ENCODE data around the gene SOCS3.

SOCS3 gene

DNA sequence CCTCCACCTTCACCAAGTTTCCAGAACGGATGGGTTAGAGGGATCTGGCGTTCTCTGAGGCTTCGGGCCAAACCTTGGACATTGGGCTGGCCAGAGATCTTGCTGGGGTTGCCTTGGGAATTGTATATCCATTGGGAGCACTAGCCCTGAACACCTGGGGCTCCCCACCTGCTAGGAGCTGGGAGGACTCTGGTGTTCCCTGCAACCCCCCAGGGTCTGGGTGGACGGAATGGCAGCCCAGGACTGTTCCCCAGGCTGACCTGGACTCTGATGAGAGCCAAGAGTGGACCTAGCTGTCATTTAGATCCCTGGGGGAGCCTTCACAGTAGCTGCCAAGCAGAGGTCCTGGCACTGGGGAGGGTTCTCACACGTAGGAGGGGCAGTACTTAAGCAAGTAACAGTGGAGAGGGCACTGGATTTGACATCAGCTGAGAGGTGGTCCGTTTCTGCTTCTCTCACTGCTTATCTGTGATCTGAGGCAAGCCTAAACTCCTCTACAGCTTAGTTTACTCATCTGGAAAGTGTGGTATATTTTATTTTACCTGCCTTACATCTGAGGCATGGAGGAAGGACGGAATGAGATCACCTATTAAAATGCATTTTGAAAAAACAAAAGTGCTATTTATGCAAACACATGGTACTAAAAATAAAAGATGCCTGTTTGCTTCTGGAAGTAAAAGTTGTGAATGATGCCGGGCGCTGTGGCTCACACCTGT lies 11.7 kb downstream of the SOCS3 start:
- DNase-seq (ENCODE audit: low read depth), result no peak
- TF ChIP-seq, protein P1, sequence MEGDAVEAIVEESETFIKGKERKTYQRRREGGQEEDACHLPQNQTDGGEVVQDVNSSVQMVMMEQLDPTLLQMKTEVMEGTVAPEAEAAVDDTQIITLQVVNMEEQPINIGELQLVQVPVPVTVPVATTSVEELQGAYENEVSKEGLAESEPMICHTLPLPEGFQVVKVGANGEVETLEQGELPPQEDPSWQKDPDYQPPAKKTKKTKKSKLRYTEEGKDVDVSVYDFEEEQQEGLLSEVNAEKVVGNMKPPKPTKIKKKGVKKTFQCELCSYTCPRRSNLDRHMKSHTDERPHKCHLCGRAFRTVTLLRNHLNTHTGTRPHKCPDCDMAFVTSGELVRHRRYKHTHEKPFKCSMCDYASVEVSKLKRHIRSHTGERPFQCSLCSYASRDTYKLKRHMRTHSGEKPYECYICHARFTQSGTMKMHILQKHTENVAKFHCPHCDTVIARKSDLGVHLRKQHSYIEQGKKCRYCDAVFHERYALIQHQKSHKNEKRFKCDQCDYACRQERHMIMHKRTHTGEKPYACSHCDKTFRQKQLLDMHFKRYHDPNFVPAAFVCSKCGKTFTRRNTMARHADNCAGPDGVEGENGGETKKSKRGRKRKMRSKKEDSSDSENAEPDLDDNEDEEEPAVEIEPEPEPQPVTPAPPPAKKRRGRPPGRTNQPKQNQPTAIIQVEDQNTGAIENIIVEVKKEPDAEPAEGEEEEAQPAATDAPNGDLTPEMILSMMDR (IDR thresholded peaks at IDR 0.05; ENCODE audit: low read depth, low read length), result no peak
- TF ChIP-seq MYC (IDR thresholded peaks at IDR 0.05; ENCODE audit: low read depth, low read length), result no peak
- TF ChIP-seq MAX (IDR thresholded peaks at IDR 0.05; ENCODE audit: low read depth, low read length), result no peak
- no peak for TF ChIP-seq POLR2A (IDR thresholded peaks at IDR 0.05; ENCODE audit: extremely low read depth, insufficient read length)
- no peak overlapping the region for H3K4me3 ChIP-seq (ENCODE audit: low read depth, low read length)

GRCh38 chr17:78347453-78347852 lies 12.4 kb downstream of the SOCS3 start:
- no peak for DNase-seq (ENCODE audit: low read depth)
- no peak for TF ChIP-seq POLR2A (IDR thresholded peaks at IDR 0.05; ENCODE audit: extremely low read depth, insufficient read length)
- TF ChIP-seq MAX (IDR thresholded peaks at IDR 0.05; ENCODE audit: low read depth, low read length), result no peak
- TF ChIP-seq MYC (IDR thresholded peaks at IDR 0.05; ENCODE audit: low read depth, low read length), result no peak
- TF ChIP-seq, protein P1 (IDR thresholded peaks at IDR 0.05; ENCODE audit: low read depth, low read length), result no peak
- no peak overlapping the region for H3K4me3 ChIP-seq (ENCODE audit: low read depth, low read length)

- TF ChIP-seq, protein P1 (IDR thresholded peaks at IDR 0.05; ENCODE audit: low read depth, low read length), result no peak
- TF ChIP-seq MAX (IDR thresholded peaks at IDR 0.05; ENCODE audit: low read depth, low read length) (no peak), POLR2A (IDR thresholded peaks at IDR 0.05; ENCODE audit: extremely low read depth, insufficient read length) (no peak), MYC (IDR thresholded peaks at IDR 0.05; ENCODE audit: low read depth, low read length) (no peak)
- no peak for DNase-seq (ENCODE audit: low read depth)
- no peak overlapping the region for H3K4me3 ChIP-seq (ENCODE audit: low read depth, low read length)
These were observed 13.1 kb downstream of the SOCS3 start for GRCh38 chr17:78346605-78347250.

- TF ChIP-seq POLR2A (IDR thresholded peaks at IDR 0.05; ENCODE audit: extremely low read depth, insufficient read length), result no peak
- no peak for TF ChIP-seq MAX (IDR thresholded peaks at IDR 0.05; ENCODE audit: low read depth, low read length)
- TF ChIP-seq, protein P1 (IDR thresholded peaks at IDR 0.05; ENCODE audit: low read depth, low read length), result no peak
These were observed 13.9 kb downstream of the SOCS3 start for GRCh38 chr17:78345791-78346494.

DNA sequence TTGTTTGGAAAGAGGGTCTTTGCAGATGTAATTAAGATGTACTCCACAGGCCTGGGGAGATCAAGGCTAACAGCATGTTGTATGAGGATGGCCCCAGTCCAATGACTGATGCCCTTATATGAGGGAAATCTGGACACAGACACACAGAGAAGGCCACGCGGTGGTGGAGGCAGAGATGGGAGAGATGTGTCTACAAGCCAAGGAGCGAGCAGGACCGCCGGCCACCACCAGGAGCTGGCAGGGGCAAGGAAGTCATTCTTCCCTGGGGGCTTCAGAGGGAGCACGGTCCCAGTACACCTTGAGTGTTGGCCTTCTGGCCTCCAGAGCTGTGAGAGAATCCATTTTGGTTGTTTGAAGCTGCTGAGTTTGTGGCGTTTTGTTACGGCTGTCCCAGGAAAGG lies 14.7 kb downstream of the SOCS3 start:
- TF ChIP-seq, protein P1 (IDR thresholded peaks at IDR 0.05; ENCODE audit: low read depth, low read length), result no peak
- TF ChIP-seq POLR2A (IDR thresholded peaks at IDR 0.05; ENCODE audit: extremely low read depth, insufficient read length), result no peak
- TF ChIP-seq MYC (IDR thresholded peaks at IDR 0.05; ENCODE audit: low read depth, low read length), result no peak
- no peak overlapping the region for H3K4me3 ChIP-seq (ENCODE audit: low read depth, low read length)
- DNase-seq (ENCODE audit: low read depth), result no peak

More at GRCh38 chr17:78345791-78346494, 13.9 kb downstream of the SOCS3 start:
- no peak for DNase-seq (ENCODE audit: low read depth)
- no peak overlapping the region for H3K4me3 ChIP-seq (ENCODE audit: low read depth, low read length)

All from NB4 (cell line).